GM06990 (cell line): ENCODE data around the gene GGT7.
"Not testable (repeated sequence)": the region's sequence is repeated elsewhere in the genome, so short reads cannot be mapped to it uniquely, and the experiment has no call there.

ENCODE experiments used
- DNase-seq: peaks from one replicate; pipeline ENCODE4 v3.0.0-alpha.2; 2011; ENCODE audit not compliant: insufficient read length; ENCODE audit errors: extremely low read depth
- H3K27me3 ChIP-seq: replicated peaks from 2 replicates; pipeline ENCODE4 v1.6.0; 2011; ENCODE audit warnings: low read length; ENCODE audit not compliant: control insufficient read depth, insufficient read depth
- H3K36me3 ChIP-seq: 2 replicates; pipeline ENCODE4 v1.5.1; 2011; ENCODE audit warnings: low read length; ENCODE audit not compliant: control insufficient read depth, insufficient read depth
- H3K4me3 ChIP-seq: replicated peaks from 2 replicates; pipeline ENCODE4 v1.5.1; 2011; ENCODE audit warnings: low read depth, mild to moderate bottlenecking, control low read depth, low read length
- TF ChIP-seq, protein P1 (sequence below): IDR thresholded peaks from 2 replicates; pipeline ENCODE4 v1.5.1; 2011; ENCODE audit warnings: low read length, control low read depth, mild to moderate bottlenecking, inconsistent platforms; ENCODE audit not compliant: insufficient read depth, poor library complexity, severe bottlenecking

The GGT7 gene

DNA sequence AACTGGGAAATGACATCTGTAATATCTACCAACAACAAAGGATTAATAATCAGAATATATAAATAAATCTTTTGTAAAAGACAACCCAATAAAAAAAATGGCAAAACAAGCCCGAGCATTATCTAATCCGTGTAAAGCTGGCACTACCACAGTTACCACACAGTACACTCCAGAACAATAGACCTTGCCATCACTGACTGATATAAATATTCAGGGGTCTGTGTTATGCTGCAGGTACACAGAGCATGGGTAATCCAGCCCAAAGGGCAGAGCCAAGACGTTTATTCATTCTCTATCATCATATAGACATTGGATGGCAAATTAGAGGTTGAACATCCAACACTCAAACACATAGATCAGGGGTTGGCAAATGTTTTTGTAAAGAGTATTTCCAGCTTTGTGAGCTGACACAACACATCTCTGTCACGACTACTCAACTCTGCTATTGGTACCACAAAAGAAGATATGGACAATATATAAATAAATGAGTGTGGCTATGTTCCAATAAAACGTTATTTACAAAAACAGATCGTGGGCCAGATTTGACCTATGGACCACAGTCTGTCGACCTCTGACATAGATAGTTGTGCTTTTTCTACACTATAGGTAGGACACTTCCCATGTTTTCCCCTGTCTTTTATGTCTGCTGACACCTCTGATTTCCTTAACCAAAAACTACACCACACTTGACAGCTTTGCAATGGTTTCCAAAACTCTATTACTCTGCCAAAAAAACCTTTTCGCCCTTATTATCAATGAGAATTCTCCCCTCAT lies 51.7 kb downstream of the GGT7 start:
- TF ChIP-seq, protein P1, sequence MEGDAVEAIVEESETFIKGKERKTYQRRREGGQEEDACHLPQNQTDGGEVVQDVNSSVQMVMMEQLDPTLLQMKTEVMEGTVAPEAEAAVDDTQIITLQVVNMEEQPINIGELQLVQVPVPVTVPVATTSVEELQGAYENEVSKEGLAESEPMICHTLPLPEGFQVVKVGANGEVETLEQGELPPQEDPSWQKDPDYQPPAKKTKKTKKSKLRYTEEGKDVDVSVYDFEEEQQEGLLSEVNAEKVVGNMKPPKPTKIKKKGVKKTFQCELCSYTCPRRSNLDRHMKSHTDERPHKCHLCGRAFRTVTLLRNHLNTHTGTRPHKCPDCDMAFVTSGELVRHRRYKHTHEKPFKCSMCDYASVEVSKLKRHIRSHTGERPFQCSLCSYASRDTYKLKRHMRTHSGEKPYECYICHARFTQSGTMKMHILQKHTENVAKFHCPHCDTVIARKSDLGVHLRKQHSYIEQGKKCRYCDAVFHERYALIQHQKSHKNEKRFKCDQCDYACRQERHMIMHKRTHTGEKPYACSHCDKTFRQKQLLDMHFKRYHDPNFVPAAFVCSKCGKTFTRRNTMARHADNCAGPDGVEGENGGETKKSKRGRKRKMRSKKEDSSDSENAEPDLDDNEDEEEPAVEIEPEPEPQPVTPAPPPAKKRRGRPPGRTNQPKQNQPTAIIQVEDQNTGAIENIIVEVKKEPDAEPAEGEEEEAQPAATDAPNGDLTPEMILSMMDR: no peak
- Histone ChIP-seq H3K36me3 (no peaks in the 10 kb centered on the region), H3K4me3 (no peak overlapping the region), H3K27me3 (no peaks in the 10 kb centered on the region)
- no peak for DNase-seq

DNA sequence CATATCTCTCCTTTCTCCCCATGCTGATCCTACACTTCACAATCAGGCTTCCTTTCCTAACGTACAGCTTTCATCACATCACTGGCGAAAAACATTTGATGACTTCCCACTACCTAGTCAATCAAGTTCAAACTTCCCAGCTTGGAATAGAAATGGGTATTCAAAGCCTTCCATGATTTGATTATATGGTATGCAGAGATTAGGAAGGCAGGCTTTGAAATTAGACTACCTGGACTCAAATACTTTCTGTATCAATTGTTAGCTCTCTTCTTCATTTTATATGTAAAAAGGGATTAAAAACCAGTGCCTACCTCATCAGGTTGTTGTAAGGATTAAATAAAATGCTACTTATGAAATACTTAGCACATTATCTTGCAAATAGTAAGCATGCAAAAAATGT lies 54.9 kb downstream of the GGT7 start:
- TF ChIP-seq, protein P1: no peak
- Histone ChIP-seq H3K36me3 (no peaks in the 10 kb centered on the region), H3K27me3 (no peaks in the 10 kb centered on the region), H3K4me3 (no peak overlapping the region)
- no peak for DNase-seq

DNA sequence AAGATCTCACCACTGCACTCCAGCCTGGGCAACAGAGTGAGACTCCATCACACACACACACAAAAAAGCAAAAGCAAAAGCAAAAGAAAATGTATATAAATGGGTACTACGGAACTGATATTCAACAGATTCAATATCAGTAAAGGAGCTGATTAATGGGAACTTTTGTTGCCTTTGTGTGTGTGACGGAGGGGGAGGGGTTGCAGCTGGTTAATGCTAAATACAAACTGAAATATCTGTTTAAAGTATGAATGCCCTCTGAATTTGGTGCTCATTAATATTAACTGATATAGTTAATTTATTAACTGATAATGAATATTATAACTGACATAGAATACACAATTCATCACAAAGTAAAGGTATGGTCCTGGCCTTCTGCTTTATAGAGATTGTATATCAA lies 55.6 kb downstream of the GGT7 start:
- Histone ChIP-seq H3K36me3 (no peaks in the 10 kb centered on the region), H3K27me3 (no peaks in the 10 kb centered on the region), H3K4me3 (no peak overlapping the region)
- DNase-seq: no peak
- TF ChIP-seq, protein P1: no peak

DNA sequence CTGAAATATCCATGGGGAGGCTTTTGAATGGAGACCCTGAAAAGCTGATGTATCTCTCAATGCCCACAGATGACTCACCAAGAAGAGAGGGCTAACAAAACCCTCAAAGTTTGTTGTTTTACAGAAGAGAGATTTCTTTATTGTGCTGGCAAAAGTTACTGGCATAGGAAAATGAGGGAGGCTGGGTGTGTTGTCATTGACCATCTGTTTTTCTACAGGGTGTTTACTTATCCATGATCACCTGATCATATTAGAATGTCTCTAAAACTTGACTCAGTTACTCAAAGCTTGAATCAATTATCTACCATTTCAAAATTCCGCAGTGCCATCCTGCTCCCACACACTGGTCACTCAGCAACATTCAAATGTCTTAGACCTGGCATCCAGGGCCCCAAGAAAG lies 57.0 kb downstream of the GGT7 start:
- Histone ChIP-seq H3K4me3 (no peak overlapping the region), H3K27me3 (no peaks in the 10 kb centered on the region), H3K36me3 (no peaks in the 10 kb centered on the region)
- TF ChIP-seq, protein P1: no peak
- DNase-seq: no peak

DNA sequence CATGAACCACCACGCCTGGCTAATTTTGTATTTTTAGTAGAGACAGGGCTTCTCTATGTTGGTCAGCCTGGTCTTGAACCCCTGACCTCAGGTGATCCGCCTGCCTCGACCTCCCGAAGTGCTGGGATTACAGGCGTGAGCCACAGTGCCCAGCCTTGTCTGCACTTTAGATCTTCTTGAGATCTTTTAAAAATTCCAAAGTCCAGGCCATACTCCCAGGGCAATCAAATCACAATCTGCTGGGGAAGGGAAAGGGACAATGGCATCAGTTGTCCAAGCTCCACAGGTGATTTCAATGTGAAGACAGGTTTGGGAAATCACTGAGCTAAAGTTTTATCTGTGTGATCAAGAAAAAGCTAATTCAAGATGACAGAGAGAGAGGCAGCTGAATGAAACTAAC lies 64.1 kb downstream of the GGT7 start:
- H3K36me3 ChIP-seq: no peaks in the 10 kb centered on the region
- H3K4me3 ChIP-seq: no peak overlapping the region
- DNase-seq: no peak
- TF ChIP-seq, protein P1: no peak
- no peaks in the 10 kb centered on the region for H3K27me3 ChIP-seq

DNA sequence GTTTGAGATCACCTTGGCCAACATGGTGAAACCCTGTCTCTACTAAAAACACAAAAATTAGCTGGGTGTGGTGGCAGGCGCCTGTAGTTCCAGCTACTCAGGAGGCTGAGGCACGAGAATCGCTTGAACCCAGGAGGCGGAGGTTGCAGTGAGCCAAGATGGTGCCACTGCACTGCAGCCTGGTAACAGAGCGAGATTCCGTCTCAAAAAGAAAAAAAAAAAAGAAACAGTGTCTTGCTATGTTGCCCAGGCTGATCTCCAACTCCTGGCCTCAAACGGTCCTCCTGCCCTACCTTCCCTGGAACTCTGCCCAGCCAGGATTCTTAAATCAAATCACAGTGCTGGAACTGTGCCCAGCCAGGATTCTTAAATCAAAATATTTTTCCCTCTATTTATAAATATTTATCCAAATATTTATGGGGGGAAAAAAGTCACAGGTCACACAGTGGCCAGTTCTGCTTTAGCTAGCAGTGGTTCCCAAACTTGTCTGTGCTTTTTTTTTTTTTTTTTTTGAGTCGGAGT lies 64.7 kb downstream of the GGT7 start:
- H3K36me3 ChIP-seq, H3K4me3 ChIP-seq, DNase-seq, H3K27me3 ChIP-seq: not testable (repeated sequence)
